PC-3 (cell line): ENCODE results near the gene BTD. TPM values are rescaled to one million over a fixed set of nuclear protein-coding genes. Genes with fewer than 3 reads are reported as not detected.

Source experiments
- ATAC-seq: fragments of 200-7000 bp; cut with Tn5 transposase; 2 replicates; pipeline ENCODE4 v1.9.1; 2020; ENCODE audit warnings: mild to moderate bottlenecking, moderate library complexity
- BruUV-seq: library from RNA; stranded (reverse); fragments of 400-500 nt; replicated peaks from 2 replicates; lab custom pipeline; 2021; lab: Mats Ljungman, UMichigan
- CTCF ChIA-PET: fragments of 300-600 bp; sonication (Branson Sonifier 250); formaldehyde crosslinking; loops from one replicate; lab custom pipeline; 2022; ENCODE audit warnings: antibody characterized with exemption; lab: Charles Lee
- POLR2A ChIA-PET: fragments of 300-600 bp; sonication (Branson Sonifier 250); formaldehyde crosslinking; loops from one replicate; lab custom pipeline; 2022; ENCODE audit warnings: antibody characterized with exemption; ENCODE audit not compliant: unreplicated experiment; lab: Charles Lee
- DNase-seq: peaks from one replicate; pipeline ENCODE4 v3.0.0-alpha.2; 2015
- H2AFZ ChIP-seq: fragments of 300-600 bp; sonication (generic); 2 replicates; pipeline ENCODE4 v1.6.0; 2016; ENCODE audit warnings: antibody characterized with exemption, low read length
- H3F3A ChIP-seq: fragments of 300-600 bp; sonication (generic); one replicate; pipeline ENCODE4 v1.6.0; 2017; ENCODE audit warnings: antibody characterized with exemption, low read length, control low read depth, mild to moderate bottlenecking; ENCODE audit not compliant: unreplicated experiment
- H3K27ac ChIP-seq: fragments of 300-600 bp; sonication (generic); 2 replicates; pipeline ENCODE4 v1.5.1; 2016; ENCODE audit warnings: mild to moderate bottlenecking, low read length
- H3K27me3 ChIP-seq: fragments of 300-600 bp; sonication (generic); 2 replicates; pipeline ENCODE4 v1.6.1; 2016; ENCODE audit warnings: low read length, mixed read lengths
- H3K36me3 ChIP-seq: fragments of 300-600 bp; sonication (generic); 2 replicates; pipeline ENCODE4 v1.6.1; 2016; ENCODE audit warnings: low read depth, mixed run types, low read length, mixed read lengths
- H3K4me1 ChIP-seq: fragments of 300-600 bp; sonication (generic); 2 replicates; pipeline ENCODE4 v1.5.1; 2016; ENCODE audit warnings: low read length; ENCODE audit not compliant: insufficient read depth
- H3K4me2 ChIP-seq: fragments of 300-600 bp; sonication (generic); 2 replicates; pipeline ENCODE4 v1.6.0; 2016; ENCODE audit warnings: low read length
- H3K4me3 ChIP-seq: fragments of 300-600 bp; sonication (generic); 2 replicates; pipeline ENCODE4 v1.5.1; 2016; ENCODE audit warnings: mild to moderate bottlenecking, low read length, mixed read lengths
- H3K79me2 ChIP-seq: fragments of 300-600 bp; sonication (generic); 2 replicates; pipeline ENCODE4 v1.6.1; 2017; ENCODE audit warnings: low read length, mixed read lengths
- H3K9ac ChIP-seq: fragments of 300-600 bp; sonication (generic); 2 replicates; pipeline ENCODE4 v1.6.0; 2016; ENCODE audit warnings: mild to moderate bottlenecking, low read length
- H3K9me2 ChIP-seq: fragments of 300-600 bp; sonication (generic); replicated peaks from 2 replicates; pipeline ENCODE4 v1.6.1; 2016; ENCODE audit warnings: mixed run types, low read length, mixed read lengths
- H3K9me3 ChIP-seq: fragments of 300-600 bp; sonication (generic); 2 replicates; pipeline ENCODE4 v1.6.1; 2016; ENCODE audit warnings: low read length, mixed read lengths
- H4K20me1 ChIP-seq: fragments of 300-600 bp; sonication (generic); 2 replicates; pipeline ENCODE4 v1.6.1; 2016; ENCODE audit warnings: low read length, mixed read lengths
- CTCF ChIP-seq: fragments of 300-600 bp; sonication (generic); conservative IDR thresholded peaks from 2 replicates; pipeline ENCODE4 v1.5.1; 2017; ENCODE audit warnings: antibody characterized with exemption, low read depth, mild to moderate bottlenecking, low read length
- EZH2 ChIP-seq: fragments of 300-600 bp; sonication (generic); IDR thresholded peaks from one replicate; pipeline ENCODE4 v1.6.1; 2017; ENCODE audit warnings: antibody characterized with exemption, mild to moderate bottlenecking, low read length; ENCODE audit not compliant: unreplicated experiment
- EZH2phosphoT487 ChIP-seq: fragments of 300-600 bp; sonication (generic); IDR thresholded peaks from 2 replicates; pipeline ENCODE4 v1.6.1; 2018; ENCODE audit warnings: mild to moderate bottlenecking, antibody characterized with exemption, low read length, borderline replicate concordance
- intact Hi-C: fragments of 100-400 bp; cut with micrococcal nuclease; formaldehyde crosslinking; loops from 2 replicates; pipeline ENCODE4 v1.9.0; 2023
- total RNA-seq: library from RNA; depleted of rRNA; stranded (reverse); fragments of >200 nt; gene quantifications from 2 replicates; pipeline ENCODE4 v1.2.3, GENCODE V29; 2014

Gene BTD
- total RNA-seq, 1 experiment from 2014 or later, result 11.7 TPM

- Histone ChIP-seq H3K4me2 (no peak overlapping the region), H3K9me2 (no peaks in the 10 kb centered on the region), H3K4me1 (0 out of 2 replicates have a peak, but pooled peaks cover 3% of the 10 kb centered on the region), H3K79me2 (no peaks in the 10 kb centered on the region), H3K9ac (no peak overlapping the region), H3K4me3 (no peak overlapping the region), H4K20me1 (no peaks in the 10 kb centered on the region), H3K9me3 (no peaks in the 10 kb centered on the region), H3K36me3 (peaks cover 13% of the 10 kb centered on the region), H3K27me3 (no peaks in the 10 kb centered on the region), H3K27ac (no peak overlapping the region), H3F3A (no peaks in the 10 kb centered on the region), H2AFZ (no peak overlapping the region)
- ChIA-PET CTCF (interaction anchor here (0.6 kb wide), 2 partner anchors 11 to 290 kb away, joined by 5 read pairs; no protein-coding TSS in a partner anchor), POLR2A (no interaction called here)
- no TSS peak for BruUV-seq
- ATAC-seq, result no peak
- DNase-seq, result no peak
- TF ChIP-seq CTCF (no peak), EZH2 (no peak), EZH2phosphoT487 (no peak)
- intact Hi-C loops, result loop anchor here (5.0 kb wide), 1 partner anchor 291 kb away; no protein-coding TSS in a partner anchor
These were observed 43.0 kb upstream of the BTD start for GRCh38 chr3:15558581-15558980.

GRCh38 chr3:15562560-15562959 is 39.0 kb upstream of the BTD start:
- intact Hi-C loops, result no loop called here

More at GRCh38 chr3:15562560-15562959, 39.0 kb upstream of the BTD start:
- no peak overlapping the region for H3K27ac ChIP-seq
- H3K9me2 ChIP-seq, result no peaks in the 10 kb centered on the region
- no peaks in the 10 kb centered on the region for H4K20me1 ChIP-seq
- no peak overlapping the region for H3K4me3 ChIP-seq
- CTCF ChIA-PET, result no interaction called here
- no peaks in the 10 kb centered on the region for H3K9me3 ChIP-seq
- no peak for DNase-seq
- no peaks in the 10 kb centered on the region for H3K79me2 ChIP-seq
- no peak for ATAC-seq
- no peak for TF ChIP-seq EZH2phosphoT487
- TF ChIP-seq EZH2, result no peak
- TF ChIP-seq CTCF, result no peak
- no peaks in the 10 kb centered on the region for H3K27me3 ChIP-seq
- POLR2A ChIA-PET, result no interaction called here
- H3K4me2 ChIP-seq, result no peak overlapping the region
- no peak overlapping the region for H2AFZ ChIP-seq
- H3K9ac ChIP-seq, result no peak overlapping the region
- H3K4me1 ChIP-seq, result 0 out of 2 replicates have a peak, but pooled peaks cover 3% of the 10 kb centered on the region
- no TSS peak for BruUV-seq
- no peaks in the 10 kb centered on the region for H3F3A ChIP-seq
- H3K36me3 ChIP-seq, result peaks cover 29% of the 10 kb centered on the region
